Body of pancreas (tissue), 4 donors: Measurements from ENCODE around the gene CCL4. TPM values are rescaled to one million over a fixed set of nuclear protein-coding genes. Genes with fewer than 3 reads are reported as not detected.

Source experiments
- ATAC-seq: fragments of 150-250 bp; one replicate; pipeline ENCODE4 v1.9.1; 2016
- DNase-seq, 4 donors: peaks; one replicate each; pipeline ENCODE4 v3.0.0-alpha.2; 2019
- H3K27ac ChIP-seq, 4 donors: fragments of 200-600 bp; sonication (generic); 1 replicate in 3 of 4; 2 replicates in 1 of 4; pipeline versions ENCODE4 v1.5.1 to v1.6.1; 2016 to 2019; ENCODE audit warnings: mild to moderate bottlenecking in 1 of 4, mixed read lengths in 1 of 4, moderate library complexity in 1 of 4
- H3K27me3 ChIP-seq, 2 donors: fragments of 200-600 bp; sonication (generic); one replicate each; pipeline ENCODE4 v1.6.0; 2016; ENCODE audit warnings: mild to moderate bottlenecking in 1 of 2
- H3K36me3 ChIP-seq, 2 donors: fragments of 200-600 bp; sonication (generic); replicated peaks in 1 of 2; 2 replicates each; pipeline ENCODE4 v1.5.1; 2016; ENCODE audit warnings: low read depth in 2 of 2; ENCODE audit not compliant: insufficient read depth in 1 of 2
- H3K4me1 ChIP-seq: fragments of 200-600 bp; sonication (generic); one replicate; pipeline ENCODE4 v1.6.0; 2016
- H3K4me3 ChIP-seq, 2 donors: fragments of 200-600 bp; sonication (generic); 1 replicate in 1 of 2; 2 replicates in 1 of 2; pipeline ENCODE4 v1.5.1; 2016 to 2019
- H3K9me3 ChIP-seq, 3 donors: fragments of 200-600 bp; sonication (generic); 1 replicate in 2 of 3; 2 replicates in 1 of 3; pipeline ENCODE4 v1.5.1; 2016
- POLR2A ChIP-seq, 3 donors: fragments of 450-650 bp; IDR thresholded peaks; one replicate each; pipeline ENCODE4 v1.6.1; 2016; ENCODE audit warnings: antibody characterized with exemption in 3 of 3, mild to moderate bottlenecking in 2 of 3
- WGBS, 2 donors: methylation state at CpG; one replicate each; pipeline ENCODE4 v1.1.5; 2017; 5-methylcytosine and 5-hydroxymethylcytosine counted together
- intact Hi-C: fragments of 100-400 bp; cut with DNase I; formaldehyde crosslinking; loops from one replicate; pipeline ENCODE4 v1.15.1; 2023
- small RNA-seq: library from RNA; depleted of rRNA; stranded (forward); fragments of <200 nt; gene quantifications from one replicate; pipeline ENCODE3, GENCODE V24; 2016
- total RNA-seq, 2 donors: library from RNA; depleted of rRNA; stranded (reverse); fragments of >200 nt; gene quantifications; one replicate each; pipeline ENCODE4 v1.1.0, GENCODE V29; 2016
- TF ChIP-seq, protein P1 (sequence below), 7 experiments: fragments of 450-650 bp in 4 of 7; fragments of 200-600 bp in 3 of 7; sonication (generic) in 3 of 7; IDR thresholded peaks; one replicate each; pipeline ENCODE4 v1.5.1; 2016 to 2019; ENCODE audit warnings: antibody characterized with exemption in 7 of 7

Gene CCL4
- total RNA-seq, 2 donors from 2014 or later = not detected

DNA sequence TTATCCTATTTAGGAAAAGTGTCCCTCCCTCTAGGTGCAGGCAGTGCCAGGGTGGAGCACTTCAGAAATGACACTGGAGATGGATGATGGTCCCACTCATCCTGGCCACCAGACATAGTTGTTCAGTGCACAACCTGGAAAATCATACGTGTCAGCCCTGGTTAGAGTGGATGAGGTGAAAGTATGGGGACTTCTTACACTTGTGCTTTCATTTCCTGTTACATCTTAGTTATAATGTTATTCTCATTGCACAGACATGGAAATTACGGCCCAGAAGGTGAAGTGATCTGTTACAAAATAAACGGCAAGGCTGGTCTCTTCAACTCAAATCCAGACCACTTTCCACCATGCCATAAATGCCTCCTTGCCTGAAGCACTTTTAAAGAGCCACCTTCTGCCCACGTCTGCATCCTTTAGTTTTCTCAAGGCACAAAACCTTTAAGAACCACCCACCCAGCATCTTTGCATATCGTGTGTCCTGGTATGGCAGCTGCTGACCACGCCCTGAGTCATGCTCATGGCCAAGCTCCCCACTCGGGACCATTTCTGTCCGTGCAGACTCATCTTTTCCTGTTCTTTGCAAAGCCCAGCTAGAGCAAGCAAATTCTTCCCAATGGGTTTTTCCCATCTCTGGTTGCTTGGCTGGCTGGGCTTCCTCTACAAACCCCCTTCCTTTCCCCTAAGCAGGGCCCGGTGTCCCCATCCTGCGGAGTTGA lies 50.4 kb downstream of the CCL4 start:
- intact Hi-C loops = no loop called here
- Histone ChIP-seq H3K27ac (no peak overlapping the region), H3K4me1 (no peaks in the 10 kb centered on the region), H3K27me3 (no peaks in the 10 kb centered on the region), H3K36me3 (no peaks in the 10 kb centered on the region), H3K9me3 (no peaks in the 10 kb centered on the region), H3K4me3 (no peak overlapping the region)
- WGBS, 2 donors = 57 to 59% methylated on average over 10 of the region's 10 CpGs
- DNase-seq (no peak), ATAC-seq (no peak)
- TF ChIP-seq POLR2A (IDR thresholded peaks at IDR 0.05) = no peak
- TF ChIP-seq, protein P1, sequence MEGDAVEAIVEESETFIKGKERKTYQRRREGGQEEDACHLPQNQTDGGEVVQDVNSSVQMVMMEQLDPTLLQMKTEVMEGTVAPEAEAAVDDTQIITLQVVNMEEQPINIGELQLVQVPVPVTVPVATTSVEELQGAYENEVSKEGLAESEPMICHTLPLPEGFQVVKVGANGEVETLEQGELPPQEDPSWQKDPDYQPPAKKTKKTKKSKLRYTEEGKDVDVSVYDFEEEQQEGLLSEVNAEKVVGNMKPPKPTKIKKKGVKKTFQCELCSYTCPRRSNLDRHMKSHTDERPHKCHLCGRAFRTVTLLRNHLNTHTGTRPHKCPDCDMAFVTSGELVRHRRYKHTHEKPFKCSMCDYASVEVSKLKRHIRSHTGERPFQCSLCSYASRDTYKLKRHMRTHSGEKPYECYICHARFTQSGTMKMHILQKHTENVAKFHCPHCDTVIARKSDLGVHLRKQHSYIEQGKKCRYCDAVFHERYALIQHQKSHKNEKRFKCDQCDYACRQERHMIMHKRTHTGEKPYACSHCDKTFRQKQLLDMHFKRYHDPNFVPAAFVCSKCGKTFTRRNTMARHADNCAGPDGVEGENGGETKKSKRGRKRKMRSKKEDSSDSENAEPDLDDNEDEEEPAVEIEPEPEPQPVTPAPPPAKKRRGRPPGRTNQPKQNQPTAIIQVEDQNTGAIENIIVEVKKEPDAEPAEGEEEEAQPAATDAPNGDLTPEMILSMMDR (IDR thresholded peaks at IDR 0.05) = no peak

Small RNAs within 50 kb of the gene (small RNA-seq; reads per million reads assigned to genes)
- not detected for gene RN7SL301P

Other genes with a start within 250 kb of the CCL4 start
- not detected for gene HEATR9, start 234.9 kb upstream of the CCL4 start, total RNA-seq
- 1 to 10 TPM in 1 of 2 donors, under 1 TPM in 1; 0.66 to 4.9 TPM for gene CCL5, start 223.5 kb upstream of the CCL4 start, total RNA-seq
- not detected for gene RDM1, start 173.1 kb upstream of the CCL4 start, total RNA-seq
- gene LYZL6, start 160.1 kb upstream of the CCL4 start, total RNA-seq = not detected
- under 1 TPM in 1 of 2 donors, not detected in 1; 0.78 TPM for gene CCL16, start 122.3 kb upstream of the CCL4 start, total RNA-seq
- gene CCL14, start 117.1 kb upstream of the CCL4 start, total RNA-seq = 1 to 10 TPM; 6.0 to 9.9 TPM
- 1 to 10 TPM in 1 of 2 donors, not detected in 1; 1.0 TPM for gene CCL15, start 102.3 kb upstream of the CCL4 start, total RNA-seq
- 1 to 10 TPM in 1 of 2 donors, not detected in 1; 2.6 TPM for gene CCL23, start 85.9 kb upstream of the CCL4 start, total RNA-seq
- gene CCL18, start 39.6 kb upstream of the CCL4 start, total RNA-seq = not detected
- gene CCL3, start 13.7 kb upstream of the CCL4 start, total RNA-seq = not detected
- gene TBC1D3B, start 72.8 kb downstream of the CCL4 start, total RNA-seq = not detected
- gene CCL3L1, start 92.9 kb downstream of the CCL4 start, total RNA-seq = 1 to 10 TPM in 1 of 2 donors, not detected in 1; 2.1 TPM
- gene CCL4L2, start 107.2 kb downstream of the CCL4 start, total RNA-seq = not detected
- gene TBC1D3I, start 160.7 kb downstream of the CCL4 start, total RNA-seq = not detected
- not detected for gene TBC1D3G, start 220.1 kb downstream of the CCL4 start, total RNA-seq